Activated T-cell treated with anti-CD3 and anti-CD28 coated beads, Interleukin-2, amount 50 U/mL, for 4 hours (primary cell): ENCODE results near the gene PAX1. TPM values are rescaled to one million over a fixed set of nuclear protein-coding genes. Genes with fewer than 3 reads are reported as not detected.

ENCODE experiments used
- ATAC-seq, 2 donors: fragments of 200-7000 bp; cut with Tn5 transposase; one replicate each; pipeline ENCODE4 v1.10.0; 2021
- DNase-seq: peaks from one replicate; pipeline ENCODE4 v3.0.0-alpha.2; 2020
- H3K27me3 Mint-ChIP-seq: one replicate; pipeline ENCODE4 v1.8.0; 2021; ENCODE audit warnings: low read depth, mixed read lengths
- H3K36me3 Mint-ChIP-seq: one replicate; pipeline ENCODE4 v1.8.0; 2022; ENCODE audit warnings: mixed read lengths; ENCODE audit not compliant: insufficient read depth
- H3K4me1 Mint-ChIP-seq: one replicate; pipeline ENCODE4 v1.8.0; 2021; ENCODE audit warnings: low read depth, mixed read lengths
- H3K4me3 Mint-ChIP-seq: one replicate; pipeline ENCODE4 v1.8.0; 2021; ENCODE audit warnings: mild to moderate bottlenecking, moderate library complexity, mixed read lengths
- H3K9me3 Mint-ChIP-seq: one replicate; pipeline ENCODE4 v1.8.0; 2021; ENCODE audit warnings: mixed read lengths
- total RNA-seq, 3 donors: library from RNA; stranded (reverse); gene quantifications; one replicate each; pipeline ENCODE4 v1.2.1, GENCODE V29; 2021

Gene PAX1
- total RNA-seq, 3 donors from 2014 or later = not detected

GRCh38 chr20:21708738-21709534, 3.5 kb downstream of the PAX1 start:
- Mint-ChIP-seq H3K4me3 (no peak overlapping the region), H3K4me1 (no peaks in the 10 kb centered on the region), H3K27me3 (peaks cover 77% of the 10 kb centered on the region), H3K36me3 (no peaks in the 10 kb centered on the region), H3K9me3 (no peaks in the 10 kb centered on the region)
- ATAC-seq (no peak), DNase-seq (no peak)

- H3K36me3 Mint-ChIP-seq = no peaks in the 10 kb centered on the region
- peaks cover 77% of the 10 kb centered on the region for H3K27me3 Mint-ChIP-seq
- ATAC-seq = no peak
- no peak for DNase-seq
- no peaks in the 10 kb centered on the region for H3K4me1 Mint-ChIP-seq
- H3K9me3 Mint-ChIP-seq = no peaks in the 10 kb centered on the region
- no peak overlapping the region for H3K4me3 Mint-ChIP-seq
These were observed 4.1 kb downstream of the PAX1 start for GRCh38 chr20:21709535-21709904.

DNA sequence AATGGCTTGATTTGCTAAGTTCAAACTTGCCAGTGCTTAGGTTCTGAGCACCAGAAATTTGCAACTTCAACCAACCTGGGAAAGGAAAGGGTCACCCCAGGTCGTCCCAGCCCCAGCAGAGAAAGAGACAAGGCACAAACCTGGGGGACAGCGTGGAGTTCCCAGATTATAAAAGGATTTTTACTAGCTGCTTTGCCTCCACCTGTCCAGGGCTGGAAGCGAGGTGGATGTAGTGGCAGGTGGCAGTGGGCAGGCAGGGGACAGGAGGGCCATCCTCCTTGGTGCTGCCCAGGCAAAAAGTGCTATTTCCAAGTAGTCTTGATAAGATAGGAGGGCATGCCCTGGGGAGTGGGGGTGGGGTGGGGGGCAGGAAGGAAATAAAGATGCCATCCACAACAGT, 4.9 kb downstream of the PAX1 start:
- peaks cover 77% of the 10 kb centered on the region for H3K27me3 Mint-ChIP-seq
- ATAC-seq = no peak
- H3K36me3 Mint-ChIP-seq = no peaks in the 10 kb centered on the region
- H3K4me3 Mint-ChIP-seq = no peak overlapping the region
- no peaks in the 10 kb centered on the region for H3K4me1 Mint-ChIP-seq
- H3K9me3 Mint-ChIP-seq = no peaks in the 10 kb centered on the region
- DNase-seq = no peak

DNA sequence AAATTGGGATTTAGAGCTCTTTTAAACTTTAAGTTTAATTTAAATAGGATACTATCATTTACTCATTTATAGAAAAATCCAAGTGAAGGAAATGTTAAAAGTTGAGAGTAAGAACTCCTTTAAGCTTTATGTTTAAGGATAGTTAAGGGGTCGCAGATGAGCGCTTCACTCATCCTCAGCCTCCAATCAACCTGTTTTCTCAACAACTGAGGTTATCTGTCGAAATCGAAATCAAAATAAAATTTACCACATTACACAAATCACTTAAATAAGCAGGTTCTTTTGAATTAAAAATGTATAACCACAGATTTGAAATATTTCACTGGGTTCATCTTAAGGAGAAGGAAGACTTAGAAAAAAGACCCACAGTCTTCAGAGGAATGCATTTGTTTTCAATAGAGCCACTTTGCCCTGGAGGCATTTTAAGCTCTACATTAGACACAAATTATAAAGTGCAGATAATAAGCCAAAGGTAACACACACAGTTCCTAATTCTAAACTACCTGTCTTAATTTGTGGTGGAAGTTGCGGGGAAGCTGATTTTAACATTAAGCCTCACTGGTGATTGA, 5.5 kb downstream of the PAX1 start:
- ATAC-seq = no peak
- no peak for DNase-seq
- H3K36me3 Mint-ChIP-seq = no peaks in the 10 kb centered on the region
- no peaks in the 10 kb centered on the region for H3K9me3 Mint-ChIP-seq
- H3K4me1 Mint-ChIP-seq = no peaks in the 10 kb centered on the region
- no peak overlapping the region for H3K4me3 Mint-ChIP-seq
- peaks cover 80% of the 10 kb centered on the region for H3K27me3 Mint-ChIP-seq

GRCh38 chr20:21712443-21713059, 7.1 kb downstream of the PAX1 start:
- no peaks in the 10 kb centered on the region for H3K4me1 Mint-ChIP-seq

DNA sequence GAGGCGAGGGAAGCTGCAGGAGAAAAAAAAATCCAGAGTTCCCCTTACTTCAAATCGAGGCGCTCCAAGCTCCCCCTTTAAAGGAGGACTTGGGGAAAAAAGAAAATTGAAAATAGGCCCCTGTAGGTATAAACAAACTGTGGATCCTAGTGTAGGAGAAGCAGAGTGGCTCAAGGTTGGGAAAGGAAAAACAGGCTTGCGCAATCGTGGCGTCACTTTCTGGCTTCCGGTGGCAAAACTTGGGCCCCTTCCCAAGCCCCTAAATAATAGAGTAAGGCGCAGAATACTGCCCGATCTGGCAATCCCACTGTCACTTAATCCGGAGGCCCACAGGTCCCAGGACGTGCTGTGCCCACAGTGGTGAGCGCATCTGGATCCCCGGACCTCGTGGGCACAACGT, 8.0 kb downstream of the PAX1 start:
- Mint-ChIP-seq H3K27me3 (peaks cover 78% of the 10 kb centered on the region), H3K9me3 (no peaks in the 10 kb centered on the region), H3K4me3 (no peak overlapping the region), H3K36me3 (no peaks in the 10 kb centered on the region), H3K4me1 (no peaks in the 10 kb centered on the region)
- DNase-seq (no peak), ATAC-seq (no peak)

More at GRCh38 chr20:21712443-21713059, 7.1 kb downstream of the PAX1 start:
- Mint-ChIP-seq H3K27me3 (peaks cover 79% of the 10 kb centered on the region), H3K36me3 (no peaks in the 10 kb centered on the region), H3K4me3 (no peak overlapping the region), H3K9me3 (no peaks in the 10 kb centered on the region)
- ATAC-seq = no peak
- DNase-seq = no peak

GRCh38 chr20:21713901-21714296, 8.4 kb downstream of the PAX1 start:
- Mint-ChIP-seq H3K27me3 (peaks cover 73% of the 10 kb centered on the region), H3K36me3 (no peaks in the 10 kb centered on the region), H3K4me1 (no peaks in the 10 kb centered on the region), H3K9me3 (no peaks in the 10 kb centered on the region), H3K4me3 (no peak overlapping the region)
- DNase-seq = no peak
- no peak for ATAC-seq

DNA sequence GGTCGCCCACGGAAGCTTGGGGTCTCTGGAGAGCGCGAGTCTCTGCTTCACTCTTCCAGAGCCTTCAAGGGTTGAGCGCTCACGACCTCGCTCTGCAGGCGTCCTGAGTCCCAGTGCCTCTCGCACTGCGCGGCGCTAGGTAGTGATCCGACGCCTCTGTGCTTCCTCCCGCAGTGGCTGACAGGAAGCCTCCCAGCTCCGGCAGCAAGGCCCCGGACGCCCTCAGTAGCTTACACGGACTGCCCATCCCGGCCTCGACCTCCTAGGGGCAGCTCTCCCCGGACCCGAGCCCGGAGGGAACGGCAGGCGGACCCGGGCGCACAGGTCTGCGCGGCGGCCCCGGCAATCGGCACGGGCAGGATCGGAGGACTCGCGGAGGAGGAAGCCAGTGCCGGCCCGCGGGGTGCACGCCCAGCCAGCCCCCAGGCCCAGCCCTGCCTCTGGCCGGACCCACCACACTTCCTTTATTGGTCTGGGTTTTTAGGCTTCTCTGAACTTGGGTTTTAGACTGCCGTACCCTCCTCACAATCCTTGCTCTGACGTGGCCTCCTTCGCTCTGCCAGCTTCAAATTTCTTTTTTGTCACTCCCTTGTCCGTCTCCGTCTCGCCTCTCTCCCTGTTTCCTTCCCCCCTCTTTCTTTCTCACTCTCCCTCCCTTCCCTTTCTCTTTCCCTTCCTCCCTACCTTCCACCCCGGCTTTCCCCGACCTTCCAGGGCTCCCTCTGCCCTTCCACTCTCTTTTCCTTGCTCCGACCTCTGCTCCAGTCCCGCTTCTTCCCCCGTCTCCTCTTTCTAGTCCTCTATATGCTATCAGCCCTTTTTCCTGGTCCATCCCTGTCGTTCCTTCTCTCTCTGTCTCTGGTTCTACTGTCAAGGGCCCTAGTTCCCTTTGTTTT, 9.1 kb downstream of the PAX1 start:
- no peak overlapping the region for H3K4me3 Mint-ChIP-seq
- H3K4me1 Mint-ChIP-seq = no peaks in the 10 kb centered on the region
- DNase-seq = no peak
- peaks cover 68% of the 10 kb centered on the region for H3K27me3 Mint-ChIP-seq
- no peaks in the 10 kb centered on the region for H3K9me3 Mint-ChIP-seq
- ATAC-seq = peak in 1 of 2 donors; percentile 30
- no peaks in the 10 kb centered on the region for H3K36me3 Mint-ChIP-seq

GRCh38 chr20:21715193-21715881, 9.9 kb downstream of the PAX1 start:
- no peak for DNase-seq
- ATAC-seq = no peak
- H3K4me3 Mint-ChIP-seq = no peak overlapping the region
- peaks cover 61% of the 10 kb centered on the region for H3K27me3 Mint-ChIP-seq
- no peaks in the 10 kb centered on the region for H3K36me3 Mint-ChIP-seq
- no peaks in the 10 kb centered on the region for H3K9me3 Mint-ChIP-seq
- no peaks in the 10 kb centered on the region for H3K4me1 Mint-ChIP-seq

- Mint-ChIP-seq H3K36me3 (no peaks in the 10 kb centered on the region), H3K4me1 (no peaks in the 10 kb centered on the region), H3K9me3 (no peaks in the 10 kb centered on the region), H3K27me3 (peaks cover 33% of the 10 kb centered on the region), H3K4me3 (no peak overlapping the region)
- ATAC-seq (no peak), DNase-seq (no peak)
These were observed 14.2 kb downstream of the PAX1 start for GRCh38 chr20:21719592-21720214.

GRCh38 chr20:21725892-21726291, 20.4 kb downstream of the PAX1 start:
- no peak overlapping the region for H3K4me3 Mint-ChIP-seq

DNA sequence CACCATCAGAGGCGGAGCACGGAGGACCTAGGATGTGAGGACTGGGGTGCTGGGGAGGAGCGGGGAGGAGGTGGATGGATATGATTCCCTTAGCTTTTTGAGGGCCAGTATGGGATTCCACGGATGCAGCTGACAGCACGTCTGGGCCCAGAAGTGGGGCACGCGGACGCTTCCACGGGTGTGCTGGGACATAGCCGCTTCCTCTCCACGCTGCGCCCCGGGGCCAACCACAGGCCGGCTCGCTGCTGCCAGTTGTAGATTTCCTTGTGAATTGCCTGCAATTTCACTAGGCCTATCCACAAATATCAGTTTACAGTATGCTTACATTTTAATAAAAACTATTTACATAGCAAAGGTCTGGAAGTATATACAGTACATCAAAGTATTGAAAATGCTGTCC, 23.9 kb downstream of the PAX1 start:
- no peaks in the 10 kb centered on the region for H3K27me3 Mint-ChIP-seq

More at GRCh38 chr20:21725892-21726291, 20.4 kb downstream of the PAX1 start:
- DNase-seq (no peak), ATAC-seq (no peak)
- Mint-ChIP-seq H3K4me1 (no peaks in the 10 kb centered on the region), H3K27me3 (no peaks in the 10 kb centered on the region), H3K9me3 (no peaks in the 10 kb centered on the region), H3K36me3 (no peaks in the 10 kb centered on the region)

DNA sequence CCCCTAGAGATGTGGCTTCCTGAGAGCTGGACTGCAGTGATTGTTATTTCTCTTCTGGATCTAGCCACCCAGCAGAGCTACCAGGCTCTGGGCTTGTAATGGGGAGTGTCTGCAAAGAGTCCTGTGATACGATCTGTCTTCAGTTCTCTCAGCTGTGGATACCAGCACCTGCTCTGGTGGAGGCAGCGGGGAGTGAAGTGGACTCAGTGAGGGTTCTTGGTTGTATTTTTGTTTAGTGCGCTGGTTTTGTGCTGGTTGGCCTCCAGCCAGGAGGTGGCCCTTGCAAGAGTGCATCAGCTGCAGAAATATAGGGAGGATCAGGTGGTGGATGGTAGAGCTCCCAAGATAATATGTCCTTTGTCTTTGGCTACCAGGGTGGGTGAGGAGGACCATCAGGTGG, 33.7 kb downstream of the PAX1 start:
- ATAC-seq (no peak), DNase-seq (no peak)
- H3K4me3 Mint-ChIP-seq = no peak overlapping the region
- peaks cover 4% of the 10 kb centered on the region for H3K9me3 Mint-ChIP-seq
- H3K4me1 Mint-ChIP-seq = no peaks in the 10 kb centered on the region
- H3K27me3 Mint-ChIP-seq = no peaks in the 10 kb centered on the region
- no peaks in the 10 kb centered on the region for H3K36me3 Mint-ChIP-seq

More for the DNA sequence above, 23.9 kb downstream of the PAX1 start:
- Mint-ChIP-seq H3K36me3 (no peaks in the 10 kb centered on the region), H3K4me1 (no peaks in the 10 kb centered on the region), H3K4me3 (no peak overlapping the region), H3K9me3 (no peaks in the 10 kb centered on the region)
- no peak for ATAC-seq
- DNase-seq = no peak
